Adrenal gland (tissue), 12 donors: ENCODE measurements around the gene SNED1. TPM values are rescaled to one million over a fixed set of nuclear protein-coding genes. Genes with fewer than 3 reads are reported as not detected.

ENCODE experiments used
- DNase-seq, 7 donors: peaks; one replicate each; pipeline ENCODE4 v3.0.0-alpha.2; 2019 to 2020
- H3K27ac ChIP-seq, 5 donors: fragments of 200-600 bp; sonication (generic) in 4 of 5; 1 replicate in 3 of 5; 2 replicates in 2 of 5; pipeline versions ENCODE4 v1.5.1 to v1.8.0; 2016 to 2020; ENCODE audit warnings: mild to moderate bottlenecking in 1 of 5
- H3K27me3 ChIP-seq: fragments of 200-600 bp; 2 replicates; pipeline ENCODE4 v1.8.0; 2021
- H3K36me3 ChIP-seq, 2 donors: fragments of 200-600 bp; replicated peaks in 1 of 2; 1 replicate in 1 of 2; 2 replicates in 1 of 2; pipeline versions ENCODE4 v1.5.1 to v1.8.0; 2018 to 2022
- H3K4me1 ChIP-seq, 2 donors: fragments of 200-600 bp; replicated peaks in 1 of 2; 1 replicate in 1 of 2; 2 replicates in 1 of 2; pipeline versions ENCODE4 v1.5.1 to v1.8.0; 2018 to 2021
- H3K4me3 ChIP-seq, 4 donors: fragments of 200-600 bp; sonication (generic) in 3 of 4; one replicate each; pipeline ENCODE4 v1.5.1; 2016 to 2018
- H3K9me3 ChIP-seq, 3 donors: fragments of 200-600 bp; sonication (generic) in 1 of 3; replicated peaks in 1 of 3; 1 replicate in 2 of 3; 2 replicates in 1 of 3; pipeline versions ENCODE4 v1.5.1 to v1.8.0; 2016 to 2021
- POLR2A ChIP-seq, 2 donors: fragments of 450-650 bp; IDR thresholded peaks; one replicate each; pipeline ENCODE4 v1.6.1; 2017; ENCODE audit warnings: antibody characterized with exemption in 2 of 2, mild to moderate bottlenecking in 2 of 2, moderate library complexity in 1 of 2
- WGBS, 4 donors: extraction: QIAGEN DNeasy Blood & Tissue Kit in 2 of 4; methylation state at CpG; one replicate each; pipeline versions ENCODE4 v1.1.5 to v1.1.7; 2013 to 2017; 5-methylcytosine and 5-hydroxymethylcytosine counted together
- intact Hi-C, 2 donors: fragments of 100-400 bp; cut with DNase I; formaldehyde crosslinking; loops; one replicate each; pipeline versions ENCODE4 v1.14.1 to v1.15.0; 2022 to 2023
- polyA plus RNA-seq, 3 donors: library from polyadenylated mRNA; stranded (reverse); fragments of 200-250 nt in 2 of 3; fragments of 350-450 nt in 1 of 3; fragmentation: Illumina TruSeq in 1 of 3; extraction: RNeasy Lipid Tissue Mini Kit (QIAGEN cat#74804) in 1 of 3; gene quantifications; one replicate each; pipeline ENCODE4 v1.2.3, GENCODE V29; 2013 to 2014
- total RNA-seq, 9 donors: library from RNA; depleted of rRNA in 4 of 9; stranded (reverse); fragments of >200 nt in 4 of 9; fragments of 120-200 nt in 1 of 9; fragmentation: NEBNext Ultra II Directional in 1 of 9; extraction: Animal tissue kit (Norgen Biotek cat#: 25700) in 1 of 9; gene quantifications; one replicate each; pipeline versions ENCODE4 v1.1.0 to v1.2.4, GENCODE V29; 2013 to 2023
- TF ChIP-seq, protein P1 (sequence below), 6 experiments: fragments of 450-650 bp in 4 of 6; fragments of 200-600 bp in 2 of 6; sonication (generic) in 1 of 6; IDR thresholded peaks; 1 replicate in 5 of 6; 2 replicates in 1 of 6; pipeline versions ENCODE4 v1.5.1 to v1.8.0; 2016 to 2021; ENCODE audit warnings: antibody characterized with exemption in 6 of 6, mild to moderate bottlenecking in 2 of 6, moderate library complexity in 1 of 6
- donor health status: healthy with polysubstance abuse.
- donor health status: Bipolar disorder and iron deficiency.
- donor health status: DM: yes; HTN: yes; CAD: no.
- donor health status: DM: no; HTN: no; CAD: no.
- donor health status: DM: no; HTN: no; CAD: no.
- donor health status: DM: yes; HTN: yes; CAD: no.

SNED1 gene
- total and polyA plus RNA-seq, 12 donors = 3.1 to 59.5 (median 22.9) TPM

- no peak overlapping the region for H3K27ac ChIP-seq
- intact Hi-C loops = no loop called here
- no peaks in the 10 kb centered on the region for H3K9me3 ChIP-seq
- DNase-seq = no peak
- peaks cover 0 to 7% of the 10 kb centered on the region in 2 donors for H3K36me3 ChIP-seq
- TF ChIP-seq POLR2A (IDR thresholded peaks at IDR 0.05) = no peak
- TF ChIP-seq, protein P1, sequence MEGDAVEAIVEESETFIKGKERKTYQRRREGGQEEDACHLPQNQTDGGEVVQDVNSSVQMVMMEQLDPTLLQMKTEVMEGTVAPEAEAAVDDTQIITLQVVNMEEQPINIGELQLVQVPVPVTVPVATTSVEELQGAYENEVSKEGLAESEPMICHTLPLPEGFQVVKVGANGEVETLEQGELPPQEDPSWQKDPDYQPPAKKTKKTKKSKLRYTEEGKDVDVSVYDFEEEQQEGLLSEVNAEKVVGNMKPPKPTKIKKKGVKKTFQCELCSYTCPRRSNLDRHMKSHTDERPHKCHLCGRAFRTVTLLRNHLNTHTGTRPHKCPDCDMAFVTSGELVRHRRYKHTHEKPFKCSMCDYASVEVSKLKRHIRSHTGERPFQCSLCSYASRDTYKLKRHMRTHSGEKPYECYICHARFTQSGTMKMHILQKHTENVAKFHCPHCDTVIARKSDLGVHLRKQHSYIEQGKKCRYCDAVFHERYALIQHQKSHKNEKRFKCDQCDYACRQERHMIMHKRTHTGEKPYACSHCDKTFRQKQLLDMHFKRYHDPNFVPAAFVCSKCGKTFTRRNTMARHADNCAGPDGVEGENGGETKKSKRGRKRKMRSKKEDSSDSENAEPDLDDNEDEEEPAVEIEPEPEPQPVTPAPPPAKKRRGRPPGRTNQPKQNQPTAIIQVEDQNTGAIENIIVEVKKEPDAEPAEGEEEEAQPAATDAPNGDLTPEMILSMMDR (IDR thresholded peaks at IDR 0.05) = no peak
- 82 to 86% (median 86%) methylated on average over 6 of the region's 6 CpGs for WGBS, 4 donors
- H3K4me1 ChIP-seq = no peaks in the 10 kb centered on the region
- H3K27me3 ChIP-seq = no peaks in the 10 kb centered on the region
- H3K4me3 ChIP-seq = no peak overlapping the region
These were observed 49.0 kb downstream of the SNED1 start for GRCh38 chr2:241047253-241048010.

DNA sequence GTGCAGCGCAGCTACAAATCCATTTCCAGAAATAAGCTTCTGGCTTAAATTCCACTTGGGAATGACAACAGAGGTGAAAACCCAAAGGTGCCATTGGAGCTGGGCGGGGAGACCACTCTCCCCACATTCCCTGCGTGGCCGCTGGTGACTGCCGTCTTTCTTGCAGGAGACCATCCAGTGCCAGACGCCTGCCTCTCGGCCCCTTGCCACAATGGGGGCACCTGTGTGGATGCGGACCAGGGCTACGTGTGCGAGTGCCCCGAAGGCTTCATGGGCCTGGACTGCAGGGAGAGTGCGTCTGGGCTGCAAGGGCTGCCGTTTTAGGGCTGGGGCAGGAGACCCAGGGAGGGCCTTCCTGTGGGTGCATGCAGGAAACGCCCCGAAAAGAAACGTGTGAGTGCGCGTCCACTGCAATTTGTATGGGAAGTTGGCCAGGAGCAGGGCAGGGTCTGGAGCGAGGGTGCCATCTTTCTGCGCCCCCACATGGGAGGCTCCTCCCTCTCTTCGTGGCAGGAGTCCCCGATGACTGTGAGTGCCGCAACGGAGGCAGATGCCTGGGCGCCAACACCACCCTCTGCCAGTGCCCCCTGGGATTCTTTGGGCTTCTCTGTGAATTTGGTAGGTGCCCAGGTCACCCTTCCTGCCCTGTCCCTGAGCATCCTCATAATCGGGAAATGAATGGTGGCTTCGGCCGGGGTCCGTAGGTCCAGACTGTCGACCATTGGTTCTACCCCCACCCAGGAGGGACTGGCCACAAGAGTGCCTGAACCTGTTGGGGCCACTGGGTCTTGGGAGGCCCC, 49.9 kb downstream of the SNED1 start:
- Histone ChIP-seq H3K36me3 (peaks cover 0 to 7% of the 10 kb centered on the region in 2 donors), H3K27me3 (no peaks in the 10 kb centered on the region), H3K9me3 (no peaks in the 10 kb centered on the region), H3K4me1 (no peaks in the 10 kb centered on the region), H3K27ac (no peak overlapping the region), H3K4me3 (no peak overlapping the region)
- intact Hi-C loops = no loop called here
- 91 to 94% (median 93%) methylated on average over 23 to 30 of the region's 30 CpGs for WGBS, 4 donors
- DNase-seq = peak in 2 of 7 donors; percentile 0 to 39
- TF ChIP-seq, protein P1 (IDR thresholded peaks at IDR 0.05) = no peak
- no peak for TF ChIP-seq POLR2A (IDR thresholded peaks at IDR 0.05)

DNA sequence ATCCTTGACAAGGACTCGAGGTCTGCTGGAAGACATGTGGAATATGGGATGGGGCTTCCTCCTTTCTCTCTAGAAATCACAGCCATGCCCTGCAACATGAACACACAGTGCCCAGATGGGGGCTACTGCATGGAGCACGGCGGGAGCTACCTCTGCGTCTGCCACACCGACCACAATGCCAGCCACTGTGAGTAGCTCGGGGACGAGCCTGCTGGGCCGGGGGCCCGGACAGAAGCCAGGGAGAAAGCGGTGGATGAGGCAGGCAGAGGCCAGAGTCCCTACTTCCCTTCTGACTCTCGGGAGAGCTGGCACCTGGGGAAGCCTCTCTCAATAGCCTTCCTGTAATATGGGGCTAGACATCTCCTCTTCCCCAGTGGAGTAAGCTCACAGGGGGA, 50.5 kb downstream of the SNED1 start:
- no peak overlapping the region for H3K27ac ChIP-seq
- no peak for TF ChIP-seq POLR2A (IDR thresholded peaks at IDR 0.05)
- TF ChIP-seq, protein P1 (IDR thresholded peaks at IDR 0.05) = no peak
- intact Hi-C loops = no loop called here
- no peaks in the 10 kb centered on the region for H3K4me1 ChIP-seq
- H3K4me3 ChIP-seq = no peak overlapping the region
- H3K9me3 ChIP-seq = no peaks in the 10 kb centered on the region
- peak in 2 of 7 donors; percentile 0 to 33 for DNase-seq
- no peaks in the 10 kb centered on the region for H3K27me3 ChIP-seq
- WGBS, 4 donors = 89 to 95% (median 93%) methylated on average over 5 to 11 of the region's 11 CpGs
- H3K36me3 ChIP-seq = peaks cover 0 to 7% of the 10 kb centered on the region in 2 donors
